ENCODE measurements around the gene MTHFR.

Gene MTHFR

GRCh38 chr1:11790101-11790879 lies 15.5 kb downstream of the MTHFR start:
- TF ChIP-seq CTCF (IDR thresholded peaks at IDR 0.05; ENCODE audit: borderline replicate concordance, insufficient read depth, low read depth, low read length), result no peak
- H3K4me3 ChIP-seq (ENCODE audit: low read depth, low read length), result no peak overlapping the region

GRCh38 chr1:11789126-11790067 lies 16.4 kb downstream of the MTHFR start:
- no peak overlapping the region for H3K4me3 ChIP-seq (ENCODE audit: low read depth, low read length)
- TF ChIP-seq CTCF (IDR thresholded peaks at IDR 0.05; ENCODE audit: borderline replicate concordance, insufficient read depth, low read depth, low read length), result no peak

GRCh38 chr1:11788549-11789053 lies 17.2 kb downstream of the MTHFR start:
- no peak overlapping the region for H3K4me3 ChIP-seq (ENCODE audit: low read depth, low read length)
- TF ChIP-seq CTCF (IDR thresholded peaks at IDR 0.05; ENCODE audit: borderline replicate concordance, insufficient read depth, low read depth, low read length), result no peak

GRCh38 chr1:11787804-11788436 lies 17.8 kb downstream of the MTHFR start:
- no peak for TF ChIP-seq CTCF (IDR thresholded peaks at IDR 0.05; ENCODE audit: borderline replicate concordance, insufficient read depth, low read depth, low read length)

GRCh38 chr1:11787251-11787803 lies 18.4 kb downstream of the MTHFR start:
- TF ChIP-seq CTCF (IDR thresholded peaks at IDR 0.05; ENCODE audit: borderline replicate concordance, insufficient read depth, low read depth, low read length), result no peak
- H3K4me3 ChIP-seq (ENCODE audit: low read depth, low read length), result no peak overlapping the region

More at GRCh38 chr1:11787804-11788436, 17.8 kb downstream of the MTHFR start:
- H3K4me3 ChIP-seq (ENCODE audit: low read depth, low read length), result no peak overlapping the region

GRCh38 chr1:11786168-11786567 lies 19.6 kb downstream of the MTHFR start:
- no peak overlapping the region for H3K4me3 ChIP-seq (ENCODE audit: low read depth, low read length)
- TF ChIP-seq CTCF (IDR thresholded peaks at IDR 0.05; ENCODE audit: borderline replicate concordance, insufficient read depth, low read depth, low read length), result no peak
